Measurements from ENCODE around the gene UBL4B.

UBL4B gene

DNA sequence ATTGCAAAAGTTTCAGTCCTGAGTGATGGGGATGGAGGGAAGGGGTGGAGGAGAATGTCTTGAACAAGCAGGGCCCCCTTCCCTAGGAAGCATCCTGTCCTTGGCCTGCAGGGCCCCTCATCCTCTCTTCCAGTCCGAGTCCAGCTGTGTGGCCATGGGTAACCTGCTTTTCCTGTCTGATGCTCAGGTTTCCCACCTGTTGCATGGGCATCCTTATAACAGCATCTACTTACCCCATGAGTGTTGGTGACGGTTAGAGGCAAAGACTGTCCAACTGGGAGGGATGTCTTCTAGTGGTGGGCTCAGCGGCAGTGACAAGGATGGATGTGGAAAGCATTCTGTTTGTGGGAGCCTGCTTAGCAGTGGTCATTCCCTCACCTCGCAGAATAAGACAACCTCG lies 1.9 kb downstream of the UBL4B start:
- H3K4me3 ChIP-seq (ENCODE audit: low read depth, low read length), result no peak overlapping the region
- DNase-seq (ENCODE audit: low read depth), result no peak
- TF ChIP-seq, protein P1, sequence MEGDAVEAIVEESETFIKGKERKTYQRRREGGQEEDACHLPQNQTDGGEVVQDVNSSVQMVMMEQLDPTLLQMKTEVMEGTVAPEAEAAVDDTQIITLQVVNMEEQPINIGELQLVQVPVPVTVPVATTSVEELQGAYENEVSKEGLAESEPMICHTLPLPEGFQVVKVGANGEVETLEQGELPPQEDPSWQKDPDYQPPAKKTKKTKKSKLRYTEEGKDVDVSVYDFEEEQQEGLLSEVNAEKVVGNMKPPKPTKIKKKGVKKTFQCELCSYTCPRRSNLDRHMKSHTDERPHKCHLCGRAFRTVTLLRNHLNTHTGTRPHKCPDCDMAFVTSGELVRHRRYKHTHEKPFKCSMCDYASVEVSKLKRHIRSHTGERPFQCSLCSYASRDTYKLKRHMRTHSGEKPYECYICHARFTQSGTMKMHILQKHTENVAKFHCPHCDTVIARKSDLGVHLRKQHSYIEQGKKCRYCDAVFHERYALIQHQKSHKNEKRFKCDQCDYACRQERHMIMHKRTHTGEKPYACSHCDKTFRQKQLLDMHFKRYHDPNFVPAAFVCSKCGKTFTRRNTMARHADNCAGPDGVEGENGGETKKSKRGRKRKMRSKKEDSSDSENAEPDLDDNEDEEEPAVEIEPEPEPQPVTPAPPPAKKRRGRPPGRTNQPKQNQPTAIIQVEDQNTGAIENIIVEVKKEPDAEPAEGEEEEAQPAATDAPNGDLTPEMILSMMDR (IDR thresholded peaks at IDR 0.05; ENCODE audit: insufficient read depth, low read depth, low read length, missing control alignments), result no peak

DNA sequence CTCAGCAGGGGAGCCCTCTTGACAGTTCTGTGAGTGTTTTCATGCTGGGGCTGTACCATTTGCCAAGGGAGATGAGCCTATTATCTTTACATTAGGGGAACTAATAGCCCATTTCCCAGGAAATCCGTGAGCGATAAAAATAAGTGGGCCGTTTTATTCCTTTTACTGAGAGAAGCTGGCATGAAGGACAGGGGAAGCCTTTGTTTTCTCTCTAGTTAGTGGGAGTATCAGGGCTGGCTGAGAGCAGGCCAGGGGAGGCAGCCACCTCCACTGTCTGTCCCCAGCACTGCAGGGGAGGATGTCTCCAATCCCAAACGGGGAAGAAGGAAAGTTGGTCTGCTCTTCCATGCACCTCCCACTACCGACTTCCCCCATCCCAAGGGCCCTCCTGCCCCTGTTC lies 2.5 kb downstream of the UBL4B start:
- TF ChIP-seq, protein P1 (IDR thresholded peaks at IDR 0.05; ENCODE audit: insufficient read depth, low read depth, low read length, missing control alignments), result no peak
- DNase-seq (ENCODE audit: low read depth), result no peak
- no peak overlapping the region for H3K4me3 ChIP-seq (ENCODE audit: low read depth, low read length)

DNA sequence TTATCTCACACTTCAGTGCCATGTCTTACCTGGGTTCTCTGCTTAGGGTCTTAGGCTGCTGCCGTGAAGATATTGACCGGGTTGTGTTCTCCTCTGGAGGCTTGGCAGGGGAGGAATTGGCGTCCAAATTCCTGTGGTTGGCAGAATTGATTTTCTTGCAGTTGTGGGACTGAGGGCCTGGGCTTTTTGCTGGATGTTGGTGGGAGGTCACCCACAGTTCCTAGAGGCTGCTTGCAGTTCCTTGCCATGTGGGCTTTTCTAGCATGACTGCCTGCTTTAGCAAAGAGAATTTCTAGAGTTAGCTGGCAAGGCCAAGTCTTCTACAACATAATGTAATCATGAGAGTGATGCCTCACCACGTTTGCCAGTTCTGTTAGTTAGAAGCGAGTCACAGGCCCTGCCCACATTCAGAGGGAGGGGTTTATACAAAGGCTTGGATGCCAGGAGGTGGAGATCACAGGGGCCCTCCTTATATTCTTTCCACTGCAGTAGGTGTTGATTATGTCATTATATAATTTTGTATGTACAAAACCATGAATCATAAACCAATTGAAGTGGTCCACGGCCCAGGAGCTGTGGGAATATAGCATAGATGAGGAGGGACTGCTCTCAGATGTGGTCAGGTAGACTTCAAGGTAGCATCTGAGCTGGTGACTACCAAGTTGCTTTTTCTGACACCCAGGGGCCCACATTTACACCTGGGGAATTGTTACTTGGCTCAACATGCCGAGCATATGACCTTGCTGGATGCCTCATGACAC lies 6.6 kb downstream of the UBL4B start:
- TF ChIP-seq, protein P1 (IDR thresholded peaks at IDR 0.05; ENCODE audit: insufficient read depth, low read depth, low read length, missing control alignments), result no peak
- DNase-seq (ENCODE audit: low read depth), result no peak
- H3K4me3 ChIP-seq (ENCODE audit: low read depth, low read length), result no peak overlapping the region

DNA sequence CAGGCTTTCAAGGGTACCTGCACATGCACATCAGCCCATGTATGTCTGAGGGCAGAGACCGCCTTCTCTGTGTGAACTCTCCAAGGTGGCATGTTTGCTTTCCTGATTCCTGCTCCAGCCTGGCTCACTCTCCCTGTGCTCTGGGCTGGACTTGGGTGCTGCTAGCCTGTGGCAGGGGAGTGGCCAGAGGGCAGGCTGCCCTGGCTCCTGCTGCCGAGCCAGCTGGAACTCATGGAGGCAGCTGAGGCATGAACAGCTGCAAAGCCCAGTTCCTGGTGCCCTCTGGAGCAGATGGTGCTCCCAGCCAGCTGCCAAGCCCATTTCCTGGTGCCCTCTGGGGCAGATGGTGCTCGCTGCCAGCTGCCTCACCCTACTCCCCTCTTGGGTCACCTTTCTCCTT lies 7.6 kb downstream of the UBL4B start:
- H3K4me3 ChIP-seq (ENCODE audit: low read depth, low read length), result no peak overlapping the region
- DNase-seq (ENCODE audit: low read depth), result no peak
- TF ChIP-seq, protein P1 (IDR thresholded peaks at IDR 0.05; ENCODE audit: insufficient read depth, low read depth, low read length, missing control alignments), result no peak

DNA sequence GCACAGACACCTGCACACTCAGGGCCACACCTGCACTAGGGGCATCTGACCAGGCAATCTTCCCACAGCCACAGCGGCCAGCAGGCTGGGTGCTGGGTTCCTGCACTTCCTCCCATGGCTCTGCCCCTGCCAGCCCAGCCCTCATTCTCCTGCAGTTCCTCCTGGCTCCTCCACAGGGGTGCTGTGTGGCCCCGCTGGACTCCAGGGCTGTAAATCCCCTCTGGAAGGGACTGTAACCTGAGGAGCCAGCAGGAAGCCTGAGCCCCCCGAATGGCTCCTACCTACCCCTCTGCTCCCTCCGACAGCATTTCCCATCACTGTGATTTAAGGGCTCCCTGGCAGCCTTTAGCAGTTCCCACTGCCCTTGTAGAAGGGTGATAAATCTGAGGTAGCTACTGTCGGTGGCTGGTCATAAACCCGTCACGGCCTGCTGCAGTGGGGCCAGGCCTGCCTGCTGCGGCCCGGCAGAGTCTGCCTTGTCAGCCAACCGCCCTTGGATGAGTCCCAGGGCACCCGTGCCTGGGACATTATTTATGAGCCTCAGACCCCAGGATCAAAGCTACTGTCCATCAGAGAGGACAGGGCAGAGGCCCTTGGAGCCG lies 8.8 kb downstream of the UBL4B start:
- no peak for DNase-seq (ENCODE audit: low read depth)
- no peak overlapping the region for H3K4me3 ChIP-seq (ENCODE audit: low read depth, low read length)
- TF ChIP-seq, protein P1 (IDR thresholded peaks at IDR 0.05; ENCODE audit: insufficient read depth, low read depth, low read length, missing control alignments), result no peak

DNA sequence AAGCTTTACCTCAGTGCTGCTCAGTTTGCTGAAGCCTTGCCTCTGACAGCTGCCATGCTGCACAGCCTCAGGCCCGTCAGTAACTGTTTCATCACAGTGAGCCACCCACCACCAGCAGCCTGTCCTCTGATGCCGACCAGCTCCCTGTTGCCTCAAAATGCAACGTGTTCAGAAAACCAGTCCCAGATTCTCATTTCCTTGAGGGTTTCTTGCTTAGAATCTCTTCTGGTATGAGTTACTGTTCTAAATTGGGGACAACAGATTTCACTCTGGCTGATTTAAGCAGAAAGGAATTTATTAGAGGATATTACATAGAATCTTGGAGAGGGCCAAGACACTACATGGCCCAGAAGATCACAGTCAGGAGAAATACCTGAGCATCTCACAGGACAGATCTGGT lies 11.0 kb downstream of the UBL4B start:
- H3K4me3 ChIP-seq (ENCODE audit: low read depth, low read length), result no peak overlapping the region
- TF ChIP-seq, protein P1 (IDR thresholded peaks at IDR 0.05; ENCODE audit: insufficient read depth, low read depth, low read length, missing control alignments), result no peak
- no peak for DNase-seq (ENCODE audit: low read depth)
